H1 (cell line): Measurements from ENCODE around the gene HOXB6. TPM values are rescaled to one million over a fixed set of nuclear protein-coding genes. Genes with fewer than 3 reads are reported as not detected.

Experiments
- ASH2L ChIP-seq: fragments of 200-600, 300-600 bp; sonication (generic); IDR thresholded peaks from one replicate; pipeline ENCODE4 v1.7.1; 2017; ENCODE audit warnings: low read length
- CBX8 ChIP-seq: fragments of 300-800, 300-1000 bp; sonication (generic); IDR thresholded peaks from 2 replicates; pipeline ENCODE4 v1.7.1; 2016; ENCODE audit warnings: low read depth, low read length, borderline replicate concordance
- CHD7 ChIP-seq: fragments of 300-600 bp; sonication (generic); IDR thresholded peaks from 2 replicates; pipeline ENCODE4 v1.7.1; 2012; ENCODE audit warnings: low read length, moderate library complexity, mild to moderate bottlenecking, inconsistent platforms; ENCODE audit not compliant: insufficient replicate concordance
- EZH2 ChIP-seq: fragments of 200-600 bp; sonication (generic); IDR thresholded peaks from 2 replicates; pipeline ENCODE4 v1.7.1; 2012; ENCODE audit warnings: low read depth, mild to moderate bottlenecking, moderate library complexity, low read length, inconsistent platforms; ENCODE audit not compliant: severe bottlenecking
- FOSL1 ChIP-seq: IDR thresholded peaks from 2 replicates; pipeline ENCODE4 v1.6.1; 2011; ENCODE audit warnings: mild to moderate bottlenecking, low read depth, low read length, moderate library complexity; ENCODE audit not compliant: insufficient read depth
- JUND ChIP-seq: IDR thresholded peaks from 2 replicates; pipeline ENCODE4 v1.6.1; 2011; ENCODE audit warnings: mild to moderate bottlenecking, improper control_type of control experiment, low read length
- MAFK ChIP-seq: IDR thresholded peaks from 2 replicates; pipeline ENCODE4 v1.6.1; 2012; ENCODE audit warnings: low read depth, mild to moderate bottlenecking, improper control_type of control experiment, low read length
- PHF8 ChIP-seq: fragments of 200-600 bp; sonication (generic); conservative IDR thresholded peaks from 2 replicates; pipeline ENCODE4 v1.7.1; 2012; ENCODE audit warnings: low read depth, mild to moderate bottlenecking, inconsistent platforms, low read length, moderate library complexity
- RNF2 ChIP-seq: fragments of 200-900, 300-1000 bp; sonication (generic); IDR thresholded peaks from 2 replicates; pipeline ENCODE4 v1.7.1; 2016; ENCODE audit warnings: borderline replicate concordance, low read depth, mild to moderate bottlenecking, antibody characterized with exemption, low read length; ENCODE audit not compliant: poor library complexity, severe bottlenecking; ENCODE audit errors: missing control alignments
- SUZ12 ChIP-seq: fragments of 200-600 bp; sonication (generic); IDR thresholded peaks from 2 replicates; pipeline ENCODE4 v1.6.1; 2012; ENCODE audit warnings: mild to moderate bottlenecking, inconsistent platforms, low read length, moderate library complexity, mixed read lengths
- polyA plus RNA-seq, 7 experiments: library from polyadenylated mRNA; depleted of rRNA in 3 of 7; stranded (reverse) in 5 of 7; unstranded in 2 of 7; fragments of >200 nt in 5 of 7; fragments of 200-250 nt in 2 of 7; gene quantifications; 1 replicate in 5 of 7; 2 replicates in 1 of 7; 4 replicates in 1 of 7; pipeline versions ENCODE4 v1.2.1 to v1.2.3, GENCODE V29; 2011 to 2013; ENCODE audit warnings: missing spikeins in 2 of 7, mixed read lengths in 2 of 7
- total RNA-seq: library from RNA; stranded (reverse); fragmentation: NEBNext Ultra II Directional; extraction: Animal tissue kit (Norgen Biotek cat#: 25700); gene quantifications from 2 replicates; pipeline ENCODE4 v1.2.1, GENCODE V29; 2021

The HOXB6 gene
- total and polyA plus RNA-seq, 2 of the 8 experiments (the other 6 are each of a cell fraction or from before 2014, with no cell fraction given), result not detected

- TF ChIP-seq CHD7 (no peak), ASH2L (no peak), SUZ12 (peak; percentile 86), FOSL1 (no peak), EZH2 (peak; percentile 80), RNF2 (peak; percentile 83), CBX8 (peak; percentile 82; the same call in 1 of the 2 replicates), JUND (no peak), PHF8 (no peak), MAFK (no peak)
Measured at GRCh38 chr17:48593126-48593829, 11.5 kb downstream of the HOXB6 start, which contains the start of gene HOXB5 (continued).
